ENCODE results near the gene NTMT1.

- TF ChIP-seq EZH2phosphoT487 (IDR thresholded peaks at IDR 0.05; ENCODE audit: borderline replicate concordance, low read length) = no peak
- TF ChIP-seq CTCF (conservative IDR thresholded peaks at IDR 0.05; ENCODE audit: low read depth, low read length) = no peak
Observed at GRCh38 chr9:129579294-129579693, 46.7 kb upstream of the NTMT1 start.

Measured in PC-3 (cell line).